ENCODE results near the gene TMEM182.

TMEM182 gene, protein sequence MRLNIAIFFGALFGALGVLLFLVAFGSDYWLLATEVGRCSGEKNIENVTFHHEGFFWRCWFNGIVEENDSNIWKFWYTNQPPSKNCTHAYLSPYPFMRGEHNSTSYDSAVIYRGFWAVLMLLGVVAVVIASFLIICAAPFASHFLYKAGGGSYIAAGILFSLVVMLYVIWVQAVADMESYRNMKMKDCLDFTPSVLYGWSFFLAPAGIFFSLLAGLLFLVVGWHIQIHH

DNA sequence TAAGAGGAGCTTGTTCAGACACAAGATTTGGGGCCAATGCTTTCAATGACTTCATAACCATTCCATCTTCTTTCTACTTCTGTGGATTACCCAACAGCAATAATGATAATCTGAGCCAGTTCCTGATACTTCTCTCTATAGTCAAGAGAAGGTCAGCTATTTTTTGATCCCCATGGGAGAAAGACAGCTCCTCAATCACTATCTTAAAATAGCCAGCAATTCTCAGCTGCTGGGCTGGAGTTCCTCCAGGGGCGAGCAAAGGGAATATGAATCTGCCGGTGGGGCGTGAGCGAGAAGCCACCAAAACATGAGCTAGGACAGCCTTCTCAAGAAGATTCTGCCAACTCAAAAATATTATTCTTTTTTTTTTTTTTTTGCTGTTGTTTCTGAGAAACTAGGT is at the start of gene TMEM182:
Gene TMEM182 (plus strand): TSS at position 269 of the 400 bp plus-strand sequence. CDS start 187 bp downstream, outside the sequence.
- no peak for DNase-seq (ENCODE audit: low read depth)
- no peak within 1 kb of the TSS for H3K4me3 ChIP-seq (ENCODE audit: low read depth, low read length)
- TF ChIP-seq, protein P1, sequence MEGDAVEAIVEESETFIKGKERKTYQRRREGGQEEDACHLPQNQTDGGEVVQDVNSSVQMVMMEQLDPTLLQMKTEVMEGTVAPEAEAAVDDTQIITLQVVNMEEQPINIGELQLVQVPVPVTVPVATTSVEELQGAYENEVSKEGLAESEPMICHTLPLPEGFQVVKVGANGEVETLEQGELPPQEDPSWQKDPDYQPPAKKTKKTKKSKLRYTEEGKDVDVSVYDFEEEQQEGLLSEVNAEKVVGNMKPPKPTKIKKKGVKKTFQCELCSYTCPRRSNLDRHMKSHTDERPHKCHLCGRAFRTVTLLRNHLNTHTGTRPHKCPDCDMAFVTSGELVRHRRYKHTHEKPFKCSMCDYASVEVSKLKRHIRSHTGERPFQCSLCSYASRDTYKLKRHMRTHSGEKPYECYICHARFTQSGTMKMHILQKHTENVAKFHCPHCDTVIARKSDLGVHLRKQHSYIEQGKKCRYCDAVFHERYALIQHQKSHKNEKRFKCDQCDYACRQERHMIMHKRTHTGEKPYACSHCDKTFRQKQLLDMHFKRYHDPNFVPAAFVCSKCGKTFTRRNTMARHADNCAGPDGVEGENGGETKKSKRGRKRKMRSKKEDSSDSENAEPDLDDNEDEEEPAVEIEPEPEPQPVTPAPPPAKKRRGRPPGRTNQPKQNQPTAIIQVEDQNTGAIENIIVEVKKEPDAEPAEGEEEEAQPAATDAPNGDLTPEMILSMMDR (IDR thresholded peaks at IDR 0.05; ENCODE audit: low read depth, low read length), result no peak
- no peak for TF ChIP-seq POLR2A (IDR thresholded peaks at IDR 0.05; ENCODE audit: extremely low read depth, insufficient read length)
- TF ChIP-seq MYC (IDR thresholded peaks at IDR 0.05; ENCODE audit: low read depth, low read length), result no peak
- TF ChIP-seq, protein P2, sequence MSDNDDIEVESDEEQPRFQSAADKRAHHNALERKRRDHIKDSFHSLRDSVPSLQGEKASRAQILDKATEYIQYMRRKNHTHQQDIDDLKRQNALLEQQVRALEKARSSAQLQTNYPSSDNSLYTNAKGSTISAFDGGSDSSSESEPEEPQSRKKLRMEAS (IDR thresholded peaks at IDR 0.05; ENCODE audit: low read depth, low read length), result no peak

DNA sequence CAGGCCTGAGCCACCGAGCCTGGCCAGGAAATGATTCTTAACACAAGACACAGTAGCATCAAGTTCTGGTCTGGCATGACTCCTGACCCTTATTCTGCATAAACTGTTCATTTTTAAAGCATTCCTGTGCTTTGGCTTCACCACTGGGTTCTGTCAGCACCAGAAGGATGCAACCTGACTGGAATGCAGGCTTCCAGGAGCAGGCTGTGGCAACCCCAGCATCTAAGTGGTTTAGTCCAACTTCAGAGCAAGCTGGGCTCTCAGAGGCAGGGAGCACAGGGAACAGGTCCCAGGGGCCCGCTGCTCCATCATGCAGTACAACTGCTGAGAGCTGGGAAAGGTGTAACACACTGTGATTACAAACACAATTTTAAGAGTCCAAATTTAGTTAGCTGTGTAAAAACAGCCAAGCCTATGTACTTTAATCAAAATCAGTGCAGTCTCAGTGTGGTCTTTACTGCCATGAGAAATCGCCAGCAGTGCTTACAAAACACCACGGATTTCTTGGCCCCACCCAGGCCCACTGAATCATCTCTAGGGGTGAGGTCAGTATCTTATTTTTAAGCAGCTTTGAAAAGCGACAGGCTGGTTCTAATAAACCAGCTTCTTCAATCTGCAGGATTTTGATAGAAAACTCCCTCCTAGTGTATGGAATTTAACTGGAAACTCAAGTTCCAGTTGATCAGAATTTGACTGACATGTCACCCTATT is 44.4 kb upstream of the TMEM182 start:
- TF ChIP-seq POLR2A (IDR thresholded peaks at IDR 0.05; ENCODE audit: extremely low read depth, insufficient read length) (no peak), MYC (IDR thresholded peaks at IDR 0.05; ENCODE audit: low read depth, low read length) (no peak)
- TF ChIP-seq, protein P1 (IDR thresholded peaks at IDR 0.05; ENCODE audit: low read depth, low read length), result no peak
- TF ChIP-seq, protein P2 (IDR thresholded peaks at IDR 0.05; ENCODE audit: low read depth, low read length), result no peak
- no peak for DNase-seq (ENCODE audit: low read depth)
- H3K4me3 ChIP-seq (ENCODE audit: low read depth, low read length), result no peak overlapping the region

DNA sequence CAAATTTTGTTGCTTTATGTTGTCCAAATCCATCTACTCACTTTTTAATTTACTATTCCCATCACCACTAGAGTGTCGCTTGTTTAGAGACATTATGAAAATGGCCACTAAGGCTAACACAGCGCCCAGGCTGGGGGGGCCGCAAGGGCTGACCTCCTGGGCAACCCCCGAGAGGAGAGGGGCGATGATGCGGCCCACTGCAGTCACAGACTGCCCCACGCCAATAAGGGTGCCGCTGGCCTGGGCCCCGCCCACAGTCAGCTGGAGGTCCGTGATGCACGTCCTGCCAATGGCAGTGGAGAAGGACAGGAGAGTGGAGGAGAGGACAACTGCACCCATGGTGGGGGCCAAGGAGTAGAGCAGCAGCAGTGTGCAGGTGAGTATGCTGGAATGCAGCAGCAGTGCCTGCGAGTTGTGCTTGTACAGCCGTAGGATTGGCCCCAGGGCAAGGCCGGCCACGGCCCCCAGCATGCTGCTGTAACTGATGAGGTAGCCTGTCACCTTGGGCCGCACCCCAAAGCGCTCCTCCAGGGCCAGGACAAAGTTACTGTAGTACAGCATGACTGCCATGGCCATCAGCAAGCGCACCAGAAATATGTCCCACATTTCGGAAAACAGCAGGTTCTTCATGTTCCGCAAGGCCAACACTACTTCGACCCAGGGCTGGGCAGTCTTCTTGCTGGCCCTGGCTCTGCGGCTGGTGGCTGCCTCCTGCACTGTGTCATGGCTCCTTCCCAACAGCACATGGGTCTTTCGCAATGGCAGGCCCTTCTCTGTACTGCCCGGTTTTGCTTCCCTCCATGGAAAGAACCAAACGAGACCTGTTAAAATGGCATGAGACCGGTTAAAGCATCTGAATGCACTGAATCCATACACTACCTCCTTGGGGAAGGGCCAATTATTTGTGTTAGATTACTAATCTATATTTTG is 43.2 kb upstream of the TMEM182 start:
- H3K4me3 ChIP-seq (ENCODE audit: low read depth, low read length), result no peak overlapping the region
- no peak for DNase-seq (ENCODE audit: low read depth)
- TF ChIP-seq, protein P2 (IDR thresholded peaks at IDR 0.05; ENCODE audit: low read depth, low read length), result no peak
- TF ChIP-seq, protein P1 (IDR thresholded peaks at IDR 0.05; ENCODE audit: low read depth, low read length), result no peak
- TF ChIP-seq MYC (IDR thresholded peaks at IDR 0.05; ENCODE audit: low read depth, low read length), result no peak
- no peak for TF ChIP-seq POLR2A (IDR thresholded peaks at IDR 0.05; ENCODE audit: extremely low read depth, insufficient read length)

DNA sequence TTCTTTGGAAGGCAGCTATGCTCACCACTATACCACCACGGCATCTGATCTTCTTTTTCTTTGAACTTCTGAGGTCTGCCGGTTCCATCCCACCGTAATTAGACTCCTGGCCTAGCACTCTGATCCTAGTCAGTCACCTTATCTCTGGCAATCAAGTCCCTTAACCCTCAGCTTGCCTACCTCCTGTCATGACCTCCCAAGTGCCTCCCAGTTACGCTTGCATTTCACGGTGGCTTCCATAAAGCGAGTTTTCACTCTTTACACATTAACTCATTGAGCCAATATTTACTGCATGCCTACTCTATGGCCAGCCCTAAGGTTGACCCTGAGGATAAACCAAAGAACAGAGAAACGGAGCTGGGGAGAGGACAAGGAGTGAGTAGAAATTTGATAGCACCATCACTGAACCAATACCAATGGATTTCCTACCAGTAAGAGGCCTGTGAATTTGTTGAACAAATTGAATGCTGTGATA is 37.8 kb upstream of the TMEM182 start:
- no peak for DNase-seq (ENCODE audit: low read depth)
- TF ChIP-seq MYC (IDR thresholded peaks at IDR 0.05; ENCODE audit: low read depth, low read length), result no peak

DNA sequence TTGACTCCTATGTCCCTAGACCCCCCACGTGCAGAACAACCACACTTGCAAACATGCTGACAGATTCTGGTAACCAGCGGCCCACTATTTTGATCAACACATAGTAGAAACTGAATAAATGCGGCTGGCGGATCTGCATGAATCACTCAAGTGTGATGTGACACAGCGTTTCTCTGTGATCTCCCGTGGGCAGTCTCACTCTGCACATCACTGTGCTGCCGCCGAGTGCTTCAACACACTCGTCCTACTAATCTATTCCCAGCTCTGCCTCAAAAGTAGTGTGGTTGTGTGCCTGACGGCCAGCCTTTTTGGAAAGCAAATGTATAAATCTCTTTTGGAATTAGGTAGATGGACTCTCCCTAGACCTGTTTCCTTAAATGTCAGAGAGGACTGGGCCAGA is 37.3 kb upstream of the TMEM182 start:
- H3K4me3 ChIP-seq (ENCODE audit: low read depth, low read length), result no peak overlapping the region
- no peak for DNase-seq (ENCODE audit: low read depth)
- TF ChIP-seq MYC (IDR thresholded peaks at IDR 0.05; ENCODE audit: low read depth, low read length), result no peak
- TF ChIP-seq, protein P1 (IDR thresholded peaks at IDR 0.05; ENCODE audit: low read depth, low read length), result no peak
- no peak for TF ChIP-seq POLR2A (IDR thresholded peaks at IDR 0.05; ENCODE audit: extremely low read depth, insufficient read length)
- TF ChIP-seq, protein P2 (IDR thresholded peaks at IDR 0.05; ENCODE audit: low read depth, low read length), result no peak

More for the DNA sequence above, 37.8 kb upstream of the TMEM182 start:
- no peak overlapping the region for H3K4me3 ChIP-seq (ENCODE audit: low read depth, low read length)

All from NB4 (cell line).